ENCODE measurements around the gene RRP1B. TPM values are rescaled to one million over a fixed set of nuclear protein-coding genes. Genes with fewer than 3 reads are reported as not detected.

Gene RRP1B
- total and polyA plus RNA-seq, 2 of the 13 experiments (the other 11 are each of a cell fraction or from before 2014, with no cell fraction given): 16.3 to 46.2 TPM

DNA sequence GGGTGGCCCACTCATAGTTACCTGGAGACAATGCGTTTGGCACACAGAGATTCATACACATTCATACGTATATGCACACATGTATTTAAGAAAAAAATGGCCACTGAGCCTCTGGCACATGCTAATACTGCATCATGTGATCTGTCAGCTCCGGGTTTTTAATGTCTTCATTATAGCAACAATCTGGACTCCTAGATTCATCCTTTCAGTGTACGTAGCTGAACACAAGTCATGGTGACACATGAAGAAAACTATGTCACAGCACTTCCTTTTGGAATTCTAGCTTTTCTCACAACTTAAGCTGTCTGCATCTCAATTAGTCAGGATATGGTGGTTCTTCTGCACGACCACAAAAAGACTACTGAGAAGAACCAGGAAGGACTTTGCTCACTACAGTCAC lies 24.7 kb upstream of the RRP1B start (continued):
- TF ChIP-seq, protein P1, sequence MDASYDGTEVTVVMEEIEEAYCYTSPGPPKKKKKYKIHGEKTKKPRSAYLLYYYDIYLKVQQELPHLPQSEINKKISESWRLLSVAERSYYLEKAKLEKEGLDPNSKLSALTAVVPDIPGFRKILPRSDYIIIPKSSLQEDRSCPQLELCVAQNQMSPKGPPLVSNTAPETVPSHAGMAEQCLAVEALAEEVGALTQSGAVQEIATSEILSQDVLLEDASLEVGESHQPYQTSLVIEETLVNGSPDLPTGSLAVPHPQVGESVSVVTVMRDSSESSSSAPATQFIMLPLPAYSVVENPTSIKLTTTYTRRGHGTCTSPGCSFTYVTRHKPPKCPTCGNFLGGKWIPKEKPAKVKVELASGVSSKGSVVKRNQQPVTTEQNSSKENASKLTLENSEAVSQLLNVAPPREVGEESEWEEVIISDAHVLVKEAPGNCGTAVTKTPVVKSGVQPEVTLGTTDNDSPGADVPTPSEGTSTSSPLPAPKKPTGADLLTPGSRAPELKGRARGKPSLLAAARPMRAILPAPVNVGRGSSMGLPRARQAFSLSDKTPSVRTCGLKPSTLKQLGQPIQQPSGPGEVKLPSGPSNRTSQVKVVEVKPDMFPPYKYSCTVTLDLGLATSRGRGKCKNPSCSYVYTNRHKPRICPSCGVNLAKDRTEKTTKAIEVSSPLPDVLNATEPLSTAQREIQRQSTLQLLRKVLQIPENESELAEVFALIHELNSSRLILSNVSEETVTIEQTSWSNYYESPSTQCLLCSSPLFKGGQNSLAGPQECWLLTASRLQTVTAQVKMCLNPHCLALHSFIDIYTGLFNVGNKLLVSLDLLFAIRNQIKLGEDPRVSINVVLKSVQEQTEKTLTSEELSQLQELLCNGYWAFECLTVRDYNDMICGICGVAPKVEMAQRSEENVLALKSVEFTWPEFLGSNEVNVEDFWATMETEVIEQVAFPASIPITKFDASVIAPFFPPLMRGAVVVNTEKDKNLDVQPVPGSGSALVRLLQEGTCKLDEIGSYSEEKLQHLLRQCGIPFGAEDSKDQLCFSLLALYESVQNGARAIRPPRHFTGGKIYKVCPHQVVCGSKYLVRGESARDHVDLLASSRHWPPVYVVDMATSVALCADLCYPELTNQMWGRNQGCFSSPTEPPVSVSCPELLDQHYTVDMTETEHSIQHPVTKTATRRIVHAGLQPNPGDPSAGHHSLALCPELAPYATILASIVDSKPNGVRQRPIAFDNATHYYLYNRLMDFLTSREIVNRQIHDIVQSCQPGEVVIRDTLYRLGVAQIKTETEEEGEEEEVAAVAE (CRISPR knock-in tag; IDR thresholded peaks at IDR 0.05; ENCODE audit: borderline replicate concordance): no peak
- TF ChIP-seq SMARCE1 (IDR thresholded peaks at IDR 0.05; ENCODE audit: borderline replicate concordance) (no peak), ZNF296 (CRISPR knock-in tag; conservative IDR thresholded peaks at IDR 0.05) (no peak)
- TF ChIP-seq, protein P2, sequence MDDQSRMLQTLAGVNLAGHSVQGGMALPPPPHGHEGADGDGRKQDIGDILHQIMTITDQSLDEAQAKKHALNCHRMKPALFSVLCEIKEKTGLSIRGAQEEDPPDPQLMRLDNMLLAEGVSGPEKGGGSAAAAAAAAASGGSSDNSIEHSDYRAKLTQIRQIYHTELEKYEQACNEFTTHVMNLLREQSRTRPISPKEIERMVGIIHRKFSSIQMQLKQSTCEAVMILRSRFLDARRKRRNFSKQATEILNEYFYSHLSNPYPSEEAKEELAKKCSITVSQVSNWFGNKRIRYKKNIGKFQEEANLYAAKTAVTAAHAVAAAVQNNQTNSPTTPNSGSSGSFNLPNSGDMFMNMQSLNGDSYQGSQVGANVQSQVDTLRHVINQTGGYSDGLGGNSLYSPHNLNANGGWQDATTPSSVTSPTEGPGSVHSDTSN (CRISPR knock-in tag; IDR thresholded peaks at IDR 0.05; ENCODE audit: borderline replicate concordance): no peak

DNA sequence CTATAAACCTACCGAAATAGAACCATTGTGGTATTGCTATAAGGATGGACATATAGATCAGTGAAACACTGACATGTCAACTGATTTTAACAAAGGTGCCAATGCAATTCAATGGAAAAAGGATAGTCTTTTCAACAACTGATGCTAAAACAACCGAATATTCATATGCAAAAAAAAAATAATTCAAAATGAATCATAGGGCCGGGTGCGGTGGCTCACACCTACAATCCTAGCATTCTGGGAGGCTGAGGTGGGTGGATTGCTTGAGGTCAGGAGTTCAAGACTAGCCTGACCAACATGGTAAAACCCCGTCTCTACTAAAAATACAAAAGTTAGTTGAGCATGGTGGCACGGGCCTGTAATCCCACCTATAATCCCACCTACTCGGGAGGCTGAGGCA lies 23.9 kb upstream of the RRP1B start:
- Histone ChIP-seq H2AFZ (ENCODE audit: low read length) (no peak overlapping the region), H3K9ac (ENCODE audit: insufficient read depth, low read depth, low read length) (no peak overlapping the region), H3K4me1 (ENCODE audit: insufficient read depth, low read length) (peaks cover 22% of the 10 kb centered on the region), H3K4me3 (replicated peaks in 1 of 3; ENCODE audit: insufficient read depth in 1 of 3, low read depth in 2 of 3, low read length in 3 of 3) (no peak overlapping the region), H3K36me3 (replicated peaks in 1 of 2; ENCODE audit: control insufficient read depth in 1 of 2, insufficient read depth in 2 of 2, low read length in 2 of 2) (no peaks in the 10 kb centered on the region), H3K9me3 (ENCODE audit: low read length) (no peaks in the 10 kb centered on the region), H3K79me2 (ENCODE audit: insufficient read depth, low read length) (no peaks in the 10 kb centered on the region), H4K20me1 (ENCODE audit: insufficient read depth, low read length) (no peaks in the 10 kb centered on the region), H3K27ac (ENCODE audit: extremely low read length, insufficient read depth, low read length) (no peak overlapping the region), H3K27me3 (ENCODE audit: control insufficient read depth in 1 of 2, insufficient read depth in 2 of 2, low read length in 2 of 2) (no peaks in the 10 kb centered on the region), H3K4me2 (ENCODE audit: low read depth, low read length) (no peak overlapping the region)
- intact Hi-C loops (cut with micrococcal nuclease; ENCODE audit: unreplicated experiment): no loop called here
- ChIA-PET POLR2A (no interaction called here), CTCF (ENCODE audit: low intra/inter-chr PET ratio, low total read pairs) (no interaction called here)
- 93% methylated on average over 7 of the region's 7 CpGs for WGBS (ENCODE audit: low lambda C conversion rate)
- in situ Hi-C loops (cut with HindIII; ENCODE audit: extremely low pct_ligation_motif_present, low pct_unique_long_range_greater_than_20kb): no loop called here
- FAIRE-seq (no peak), ATAC-seq (no peak), DNase-seq (ENCODE audit: low spot score) (no peak)
- BruUV-seq (replicated peaks): no TSS peak
- TF ChIP-seq MZF1 (CRISPR knock-in tag; IDR thresholded peaks at IDR 0.05; ENCODE audit: borderline replicate concordance) (no peak), SOX6 (IDR thresholded peaks at IDR 0.05) (no peak), SOX6 (CRISPR knock-in tag; IDR thresholded peaks at IDR 0.05) (no peak)
- TF ChIP-seq, protein P3, sequence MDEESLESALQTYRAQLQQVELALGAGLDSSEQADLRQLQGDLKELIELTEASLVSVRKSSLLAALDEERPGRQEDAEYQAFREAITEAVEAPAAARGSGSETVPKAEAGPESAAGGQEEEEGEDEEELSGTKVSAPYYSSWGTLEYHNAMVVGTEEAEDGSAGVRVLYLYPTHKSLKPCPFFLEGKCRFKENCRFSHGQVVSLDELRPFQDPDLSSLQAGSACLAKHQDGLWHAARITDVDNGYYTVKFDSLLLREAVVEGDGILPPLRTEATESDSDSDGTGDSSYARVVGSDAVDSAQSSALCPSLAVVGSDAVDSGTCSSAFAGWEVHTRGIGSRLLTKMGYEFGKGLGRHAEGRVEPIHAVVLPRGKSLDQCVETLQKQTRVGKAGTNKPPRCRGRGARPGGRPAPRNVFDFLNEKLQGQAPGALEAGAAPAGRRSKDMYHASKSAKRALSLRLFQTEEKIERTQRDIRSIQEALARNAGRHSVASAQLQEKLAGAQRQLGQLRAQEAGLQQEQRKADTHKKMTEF (CRISPR knock-in tag; IDR thresholded peaks at IDR 0.05): no peak
- TF ChIP-seq, protein P4, sequence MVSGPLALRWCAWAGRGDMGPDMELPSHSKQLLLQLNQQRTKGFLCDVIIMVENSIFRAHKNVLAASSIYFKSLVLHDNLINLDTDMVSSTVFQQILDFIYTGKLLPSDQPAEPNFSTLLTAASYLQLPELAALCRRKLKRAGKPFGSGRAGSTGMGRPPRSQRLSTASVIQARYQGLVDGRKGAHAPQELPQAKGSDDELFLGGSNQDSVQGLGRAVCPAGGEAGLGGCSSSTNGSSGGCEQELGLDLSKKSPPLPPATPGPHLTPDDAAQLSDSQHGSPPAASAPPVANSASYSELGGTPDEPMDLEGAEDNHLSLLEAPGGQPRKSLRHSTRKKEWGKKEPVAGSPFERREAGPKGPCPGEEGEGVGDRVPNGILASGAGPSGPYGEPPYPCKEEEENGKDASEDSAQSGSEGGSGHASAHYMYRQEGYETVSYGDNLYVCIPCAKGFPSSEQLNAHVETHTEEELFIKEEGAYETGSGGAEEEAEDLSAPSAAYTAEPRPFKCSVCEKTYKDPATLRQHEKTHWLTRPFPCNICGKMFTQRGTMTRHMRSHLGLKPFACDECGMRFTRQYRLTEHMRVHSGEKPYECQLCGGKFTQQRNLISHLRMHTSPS (CRISPR knock-in tag; IDR thresholded peaks at IDR 0.05; ENCODE audit: low read depth): no peak
- TF ChIP-seq, protein P5, sequence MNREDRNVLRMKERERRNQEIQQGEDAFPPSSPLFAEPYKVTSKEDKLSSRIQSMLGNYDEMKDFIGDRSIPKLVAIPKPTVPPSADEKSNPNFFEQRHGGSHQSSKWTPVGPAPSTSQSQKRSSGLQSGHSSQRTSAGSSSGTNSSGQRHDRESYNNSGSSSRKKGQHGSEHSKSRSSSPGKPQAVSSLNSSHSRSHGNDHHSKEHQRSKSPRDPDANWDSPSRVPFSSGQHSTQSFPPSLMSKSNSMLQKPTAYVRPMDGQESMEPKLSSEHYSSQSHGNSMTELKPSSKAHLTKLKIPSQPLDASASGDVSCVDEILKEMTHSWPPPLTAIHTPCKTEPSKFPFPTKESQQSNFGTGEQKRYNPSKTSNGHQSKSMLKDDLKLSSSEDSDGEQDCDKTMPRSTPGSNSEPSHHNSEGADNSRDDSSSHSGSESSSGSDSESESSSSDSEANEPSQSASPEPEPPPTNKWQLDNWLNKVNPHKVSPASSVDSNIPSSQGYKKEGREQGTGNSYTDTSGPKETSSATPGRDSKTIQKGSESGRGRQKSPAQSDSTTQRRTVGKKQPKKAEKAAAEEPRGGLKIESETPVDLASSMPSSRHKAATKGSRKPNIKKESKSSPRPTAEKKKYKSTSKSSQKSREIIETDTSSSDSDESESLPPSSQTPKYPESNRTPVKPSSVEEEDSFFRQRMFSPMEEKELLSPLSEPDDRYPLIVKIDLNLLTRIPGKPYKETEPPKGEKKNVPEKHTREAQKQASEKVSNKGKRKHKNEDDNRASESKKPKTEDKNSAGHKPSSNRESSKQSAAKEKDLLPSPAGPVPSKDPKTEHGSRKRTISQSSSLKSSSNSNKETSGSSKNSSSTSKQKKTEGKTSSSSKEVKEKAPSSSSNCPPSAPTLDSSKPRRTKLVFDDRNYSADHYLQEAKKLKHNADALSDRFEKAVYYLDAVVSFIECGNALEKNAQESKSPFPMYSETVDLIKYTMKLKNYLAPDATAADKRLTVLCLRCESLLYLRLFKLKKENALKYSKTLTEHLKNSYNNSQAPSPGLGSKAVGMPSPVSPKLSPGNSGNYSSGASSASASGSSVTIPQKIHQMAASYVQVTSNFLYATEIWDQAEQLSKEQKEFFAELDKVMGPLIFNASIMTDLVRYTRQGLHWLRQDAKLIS (CRISPR knock-in tag; IDR thresholded peaks at IDR 0.05): no peak
